SK-N-MC (cell line): ENCODE data around the gene ZNF385A.

Experiments used
- EZH2 ChIP-seq: fragments of 200-600 bp; sonication (generic); IDR thresholded peaks from one replicate; pipeline ENCODE4 v1.6.1; 2017; ENCODE audit warnings: antibody characterized with exemption
- FOXP2 ChIP-seq: optimal IDR thresholded peaks from 2 replicates; pipeline ENCODE3; 2011; ENCODE audit warnings: mild to moderate bottlenecking, moderate library complexity; ENCODE audit not compliant: insufficient read depth; ENCODE audit errors: extremely low read length, control extremely low read depth
- POLR2AphosphoS5 ChIP-seq: IDR thresholded peaks from 2 replicates; pipeline ENCODE4 v1.6.1; 2012; ENCODE audit warnings: mild to moderate bottlenecking, low read depth, low read length, borderline replicate concordance

GRCh38 chr12:54390176-54390667 lies 5.7 kb upstream of the ZNF385A start:
- TF ChIP-seq EZH2 (no peak), POLR2AphosphoS5 (no peak), FOXP2 (no peak)
